AG09319 (cell line): ENCODE data around the gene UPK1A.
A peak's percentile ranks its signal among the peaks of the same experiment; 100 is the strongest.

Experiments
- DNase-seq: peaks from one replicate; pipeline ENCODE4 v3.0.0-alpha.2; 2010; ENCODE audit warnings: low read depth; ENCODE audit errors: extremely low read depth
- TF ChIP-seq, protein P1 (sequence below): IDR thresholded peaks from 2 replicates; pipeline ENCODE4 v1.5.1; 2011; ENCODE audit warnings: low read depth, mild to moderate bottlenecking, inconsistent platforms, low read length, moderate library complexity

The UPK1A gene

DNA sequence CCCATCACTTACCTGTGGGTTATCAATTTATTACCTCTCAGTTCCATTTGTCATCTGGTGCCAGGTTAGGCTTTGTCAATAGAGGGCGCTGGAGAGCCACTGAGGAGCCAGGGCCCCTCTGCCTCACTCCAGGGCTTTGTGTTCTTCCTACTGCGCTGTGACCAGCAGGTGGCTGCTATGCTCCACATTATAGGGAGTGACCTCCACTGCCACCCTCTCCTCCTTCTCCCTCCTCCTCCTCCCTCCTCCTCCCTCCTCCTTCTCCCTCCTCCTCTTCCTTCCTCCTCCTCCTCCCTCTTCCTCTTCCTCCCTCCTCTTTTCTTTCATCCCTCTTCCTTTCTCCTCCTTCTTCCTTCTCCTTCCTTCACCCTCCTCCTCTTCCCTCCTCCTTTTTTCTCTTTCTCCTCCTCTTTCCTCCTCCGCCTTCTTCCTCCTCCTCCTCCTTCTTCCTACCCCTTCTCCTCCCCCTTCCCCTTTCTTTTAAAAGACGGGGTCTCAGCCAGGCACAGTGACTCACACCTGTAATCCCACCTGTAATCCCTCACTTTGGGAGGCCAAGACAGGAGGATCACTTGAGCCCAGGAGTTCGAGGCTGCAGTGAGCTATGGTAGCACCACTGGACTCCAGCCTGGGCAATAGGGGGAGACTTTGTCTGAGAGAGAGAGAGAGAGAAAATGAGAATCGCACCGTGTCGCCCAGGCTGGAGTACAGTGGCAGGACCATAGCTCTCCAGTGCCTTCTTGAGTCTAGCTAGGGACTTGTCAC lies 27.7 kb downstream of the UPK1A start:
- peak; percentile 49 for DNase-seq
- TF ChIP-seq, protein P1, sequence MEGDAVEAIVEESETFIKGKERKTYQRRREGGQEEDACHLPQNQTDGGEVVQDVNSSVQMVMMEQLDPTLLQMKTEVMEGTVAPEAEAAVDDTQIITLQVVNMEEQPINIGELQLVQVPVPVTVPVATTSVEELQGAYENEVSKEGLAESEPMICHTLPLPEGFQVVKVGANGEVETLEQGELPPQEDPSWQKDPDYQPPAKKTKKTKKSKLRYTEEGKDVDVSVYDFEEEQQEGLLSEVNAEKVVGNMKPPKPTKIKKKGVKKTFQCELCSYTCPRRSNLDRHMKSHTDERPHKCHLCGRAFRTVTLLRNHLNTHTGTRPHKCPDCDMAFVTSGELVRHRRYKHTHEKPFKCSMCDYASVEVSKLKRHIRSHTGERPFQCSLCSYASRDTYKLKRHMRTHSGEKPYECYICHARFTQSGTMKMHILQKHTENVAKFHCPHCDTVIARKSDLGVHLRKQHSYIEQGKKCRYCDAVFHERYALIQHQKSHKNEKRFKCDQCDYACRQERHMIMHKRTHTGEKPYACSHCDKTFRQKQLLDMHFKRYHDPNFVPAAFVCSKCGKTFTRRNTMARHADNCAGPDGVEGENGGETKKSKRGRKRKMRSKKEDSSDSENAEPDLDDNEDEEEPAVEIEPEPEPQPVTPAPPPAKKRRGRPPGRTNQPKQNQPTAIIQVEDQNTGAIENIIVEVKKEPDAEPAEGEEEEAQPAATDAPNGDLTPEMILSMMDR, result peak; percentile 99

DNA sequence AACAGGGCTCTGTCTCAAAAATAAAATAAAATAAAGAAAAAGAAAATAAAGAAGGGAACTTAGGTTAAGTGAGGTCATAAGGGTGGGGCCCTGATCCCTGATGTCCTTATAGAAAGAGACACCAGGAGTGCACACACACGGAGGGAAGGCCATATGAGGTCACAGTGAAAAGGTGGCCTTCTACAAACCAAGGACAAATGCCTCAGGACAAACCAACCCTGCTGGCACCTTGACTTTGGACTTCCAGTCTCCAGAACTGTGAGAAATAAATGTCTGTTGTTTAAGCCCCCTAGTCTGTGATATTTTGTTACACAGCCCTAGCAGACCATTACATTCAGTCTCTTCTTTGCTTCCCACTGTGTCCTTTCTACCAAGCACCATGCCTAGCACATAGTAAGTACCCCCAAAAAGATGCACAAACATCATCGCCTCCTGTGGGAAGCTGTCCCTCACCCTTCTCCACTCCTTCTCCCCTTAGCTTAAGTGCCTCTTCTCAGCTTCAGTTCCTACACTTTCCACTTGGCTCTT lies 29.6 kb downstream of the UPK1A start:
- TF ChIP-seq, protein P1, result no peak
- DNase-seq, result no peak

DNA sequence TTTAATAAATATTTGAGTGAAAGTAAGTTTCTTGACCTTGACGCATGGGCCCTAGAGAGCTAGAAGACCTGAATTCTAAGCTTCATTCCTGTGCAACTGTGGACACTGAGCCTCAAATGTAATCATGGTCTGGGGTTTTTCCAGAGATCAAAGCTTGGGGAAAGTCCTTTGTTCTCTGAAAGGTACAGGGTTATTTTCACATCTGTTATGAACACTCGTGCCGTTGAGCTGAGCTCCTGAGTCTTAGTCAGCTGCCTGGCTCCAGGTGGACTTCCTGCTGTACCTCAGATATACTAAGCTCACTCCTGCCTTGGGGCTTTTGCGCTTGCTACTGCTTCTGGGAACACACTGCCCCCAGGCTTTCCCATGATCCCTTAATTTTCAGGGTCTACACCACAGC lies 30.5 kb downstream of the UPK1A start:
- no peak for DNase-seq
- TF ChIP-seq, protein P1, result no peak

DNA sequence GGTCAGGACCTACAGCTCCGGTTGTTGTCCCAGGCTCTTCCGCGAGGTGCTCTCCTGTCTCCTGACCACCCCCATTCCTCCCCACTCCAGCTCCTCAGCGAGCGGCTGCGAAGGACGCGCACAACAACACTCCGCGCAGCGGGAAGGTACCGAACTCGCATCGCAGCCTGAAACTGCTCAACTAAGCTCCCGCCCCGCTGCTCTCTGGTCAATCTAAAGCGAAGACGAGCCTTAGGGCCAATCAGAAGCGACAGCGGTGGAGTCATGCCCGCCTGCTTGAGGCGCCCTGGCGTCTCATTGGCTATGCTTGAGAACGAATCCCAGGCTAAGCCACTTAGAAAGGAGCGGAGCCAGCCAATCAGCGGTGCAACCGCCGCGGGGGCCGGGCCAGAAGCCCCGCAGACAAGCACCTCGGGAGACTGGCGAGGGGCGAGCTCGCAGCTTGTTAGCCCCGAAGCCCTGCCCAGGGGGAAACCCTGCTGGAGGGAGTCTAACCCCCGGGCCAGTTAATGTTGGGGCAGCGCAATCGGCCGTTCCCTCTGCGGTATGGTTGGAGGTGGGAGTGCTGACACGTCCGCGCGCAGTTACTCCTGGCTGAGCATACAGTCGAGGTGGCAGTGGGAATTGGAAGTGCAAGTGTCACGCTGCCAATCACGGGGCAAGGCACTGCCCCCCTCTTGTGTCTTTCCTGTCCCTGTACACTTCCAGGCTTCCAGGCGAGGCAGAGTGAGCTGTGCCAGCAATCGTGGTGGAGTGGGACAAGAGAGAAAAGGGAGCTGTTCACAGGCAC lies 36.1 kb downstream of the UPK1A start:
- peak; percentile 92 for DNase-seq
- TF ChIP-seq, protein P1, result no peak

DNA sequence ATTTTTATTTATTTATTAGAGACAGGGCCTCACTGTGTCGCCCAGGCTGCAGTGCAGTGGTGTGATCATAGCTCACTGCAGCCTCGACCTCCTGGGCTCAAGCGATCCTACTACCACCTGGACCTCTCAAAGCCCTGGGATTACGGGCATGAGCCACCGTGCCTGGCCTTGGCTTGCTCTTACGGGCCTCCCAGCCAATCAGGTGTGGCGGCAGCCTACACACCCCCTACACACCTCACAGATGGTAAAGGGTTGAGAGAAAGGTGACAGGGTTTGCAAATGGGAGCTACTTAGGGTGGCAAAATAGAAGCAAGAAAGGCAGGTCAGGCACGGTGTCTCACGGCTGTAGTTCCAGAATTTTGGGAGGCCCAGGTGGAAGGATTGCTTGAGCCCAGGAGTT lies 37.0 kb downstream of the UPK1A start:
- TF ChIP-seq, protein P1, result no peak
- DNase-seq, result no peak

DNA sequence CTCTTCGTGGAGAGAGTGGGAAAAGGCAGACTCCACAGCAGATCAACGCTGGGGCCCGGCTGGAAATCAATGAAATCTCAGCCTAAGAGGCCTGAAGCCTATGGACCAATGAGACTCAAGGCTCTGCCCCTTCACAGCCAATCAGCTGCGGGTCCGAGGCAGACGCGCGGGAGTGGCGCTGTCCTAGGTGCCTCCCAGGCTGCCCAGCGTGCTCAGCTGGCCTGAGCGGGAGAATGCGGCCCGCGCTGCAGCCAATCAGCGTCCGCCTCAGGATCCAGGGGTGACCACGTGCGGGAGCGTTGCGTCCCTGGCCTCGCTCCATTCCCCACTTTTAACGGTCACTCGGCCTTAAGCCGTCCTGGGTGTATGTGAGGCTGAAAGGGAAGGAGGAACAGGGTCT lies 37.9 kb downstream of the UPK1A start, which contains the start of gene ZBTB32:
Gene ZBTB32, plus strand, starts transcription at position 341 of the 400 bp plus-strand sequence. CDS start 10,069 bp downstream, outside the sequence.
- DNase-seq, result no peak
- TF ChIP-seq, protein P1, result no peak

DNA sequence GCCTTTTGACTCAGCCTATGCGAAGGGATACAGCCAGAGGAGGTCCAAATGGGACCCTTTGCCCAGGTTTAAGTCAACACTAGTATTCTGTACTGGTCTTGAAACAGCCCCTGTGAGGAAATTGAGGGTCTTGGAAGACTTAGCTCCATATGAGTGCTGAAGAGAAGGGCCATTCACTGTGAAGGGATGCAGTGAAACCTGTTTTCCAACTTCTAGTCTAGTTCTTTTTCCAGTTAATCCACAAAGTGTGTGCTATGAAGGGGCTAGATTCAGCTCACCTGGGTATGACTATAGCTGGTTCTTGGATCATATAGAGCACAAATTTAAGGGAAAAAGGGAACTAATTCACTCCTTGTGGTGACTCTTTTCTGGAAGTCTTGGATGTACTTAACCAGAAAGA lies 42.1 kb downstream of the UPK1A start:
- no peak for DNase-seq
- TF ChIP-seq, protein P1, result no peak
